Activated CD8-positive, alpha-beta T cell treated with anti-CD3 and anti-CD28 coated beads for 36 hours (primary cell): ENCODE results near the gene PIK3R1. TPM values are rescaled to one million over a fixed set of nuclear protein-coding genes. Genes with fewer than 3 reads are reported as not detected.

Source experiments
- ATAC-seq: fragments of 200-7000 bp; cut with Tn5 transposase; one replicate; pipeline ENCODE4 v1.10.0; 2021; ENCODE audit warnings: mild to moderate bottlenecking, moderate library complexity
- CTCF ChIA-PET: fragments of 350-600 bp; sonication (Branson Sonifier 250); formaldehyde crosslinking; loops from one replicate; lab custom pipeline; 2021; ENCODE audit warnings: antibody characterized with exemption; lab: Charles Lee
- POLR2A ChIA-PET: fragments of 350-600 bp; sonication (Branson Sonifier 250); formaldehyde crosslinking; loops from one replicate; lab custom pipeline; 2021; ENCODE audit warnings: antibody characterized with exemption; lab: Charles Lee
- DNase-seq: peaks from one replicate; pipeline ENCODE4 v3.0.0-alpha.2; 2020
- H3K27ac Mint-ChIP-seq: one replicate; pipeline ENCODE4 v1.8.0; 2021; ENCODE audit warnings: mild to moderate bottlenecking, mixed read lengths
- H3K27me3 Mint-ChIP-seq: one replicate; pipeline ENCODE4 v1.8.0; 2021; ENCODE audit warnings: mixed read lengths
- H3K36me3 Mint-ChIP-seq: one replicate; pipeline ENCODE4 v1.8.0; 2021; ENCODE audit warnings: low read depth, mixed read lengths
- H3K4me1 Mint-ChIP-seq: one replicate; pipeline ENCODE4 v1.8.0; 2021; ENCODE audit warnings: low read depth, mixed read lengths
- H3K4me3 Mint-ChIP-seq: one replicate; pipeline ENCODE4 v1.8.0; 2021; ENCODE audit warnings: mild to moderate bottlenecking, moderate library complexity, mixed read lengths
- H3K9me3 Mint-ChIP-seq: one replicate; pipeline ENCODE4 v1.8.0; 2021; ENCODE audit warnings: mixed read lengths
- CTCF ChIP-seq: fragments of 200-600 bp; IDR thresholded peaks from one replicate; pipeline ENCODE4 v1.8.0; 2022; ENCODE audit warnings: antibody characterized with exemption, mild to moderate bottlenecking
- intact Hi-C: fragments of 100-400 bp; cut with micrococcal nuclease; formaldehyde crosslinking; loops from one replicate; pipeline ENCODE4 v1.10.0; 2022
- total RNA-seq, 2 experiments: library from RNA; stranded (reverse); gene quantifications; one replicate each; pipeline ENCODE4 v1.2.3, GENCODE V29; 2021

Gene PIK3R1
- total RNA-seq, 2 experiments from 2014 or later, result 55.4 to 57.6 TPM

DNA sequence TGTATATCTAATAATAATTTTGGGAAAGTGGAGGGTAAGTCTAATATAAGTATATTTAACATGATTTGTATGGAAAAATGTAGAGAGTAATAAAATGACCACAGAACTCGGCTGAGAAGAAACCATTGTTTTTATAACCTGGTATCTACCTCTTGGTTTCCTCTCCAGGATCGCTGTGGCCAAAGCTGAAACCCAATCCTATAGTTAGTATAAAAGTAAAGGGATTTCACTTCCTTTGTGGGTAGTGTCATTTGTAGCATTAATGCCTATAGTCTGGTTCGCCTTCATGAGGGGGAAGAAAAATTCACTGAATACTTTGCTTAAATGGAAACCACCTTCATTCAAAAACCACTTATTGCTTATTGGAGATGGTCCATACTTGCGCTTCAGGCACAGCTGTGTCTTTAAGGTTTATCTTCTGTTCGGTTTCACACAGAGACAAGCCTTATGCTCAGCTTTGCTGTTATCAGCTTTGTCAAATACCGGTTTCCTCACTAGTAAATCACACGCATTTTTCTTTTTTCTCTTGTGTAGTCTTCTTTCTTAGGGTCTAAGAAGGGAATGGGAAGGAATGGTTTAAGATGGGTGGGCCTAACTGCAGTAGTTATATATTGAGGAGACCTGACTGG lies 12.1 kb downstream of the PIK3R1 start:
- Mint-ChIP-seq H3K4me3 (no peak overlapping the region), H3K4me1 (peaks cover 88% of the 10 kb centered on the region), H3K27ac (peak overlapping the region; percentile 16), H3K9me3 (no peaks in the 10 kb centered on the region), H3K27me3 (no peaks in the 10 kb centered on the region), H3K36me3 (peaks cover 56% of the 10 kb centered on the region)
- DNase-seq (no peak), ATAC-seq (no peak)
- intact Hi-C loops, result no loop called here
- ChIA-PET CTCF (interaction anchor here (1.3 to 1.4 kb wide), 2 partner anchors 12 to 25 kb away, joined by 4 to 5 read pairs; partner anchors contain the start of gene PIK3R1), POLR2A (interaction anchor here (0.8 to 0.9 kb wide), 2 partner anchors 10 to 12 kb away, joined by 3 read pairs; partner anchors contain the start of gene PIK3R1)
- TF ChIP-seq CTCF, result no peak

DNA sequence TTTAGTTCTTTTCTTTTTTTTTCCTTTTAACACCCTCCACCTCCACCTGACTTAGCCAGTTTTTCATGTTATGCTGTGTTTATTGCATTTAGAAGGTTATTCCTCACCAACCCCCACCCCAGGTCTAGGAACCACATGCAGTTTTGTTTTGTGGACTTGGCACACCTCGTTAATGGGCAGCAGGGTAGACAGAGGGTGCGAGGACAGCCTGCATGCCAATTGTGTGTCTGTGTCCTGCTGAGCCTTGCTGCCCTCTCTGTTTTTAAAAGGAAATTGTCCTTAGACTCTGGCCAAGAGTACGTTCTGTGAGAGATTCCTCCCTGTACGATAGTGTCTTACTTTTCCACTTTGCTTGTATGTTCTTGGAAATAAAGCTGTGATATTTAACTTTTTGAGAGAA lies 13.9 kb downstream of the PIK3R1 start:
- POLR2A ChIA-PET, result interaction anchor here (1.4 kb wide), 3 partner anchors 10 to 213 kb away, joined by 3 to 6 read pairs (median 4); no protein-coding TSS in a partner anchor
- H3K4me3 Mint-ChIP-seq, result no peak overlapping the region
- no peak for ATAC-seq
- H3K4me1 Mint-ChIP-seq, result peaks cover 84% of the 10 kb centered on the region
- H3K9me3 Mint-ChIP-seq, result no peaks in the 10 kb centered on the region
- no peaks in the 10 kb centered on the region for H3K27me3 Mint-ChIP-seq
- no peak for DNase-seq
- no peak for TF ChIP-seq CTCF
- H3K36me3 Mint-ChIP-seq, result peaks cover 56% of the 10 kb centered on the region
- CTCF ChIA-PET, result no interaction called here
- peak overlapping the region; percentile 21 for H3K27ac Mint-ChIP-seq
- intact Hi-C loops, result no loop called here

DNA sequence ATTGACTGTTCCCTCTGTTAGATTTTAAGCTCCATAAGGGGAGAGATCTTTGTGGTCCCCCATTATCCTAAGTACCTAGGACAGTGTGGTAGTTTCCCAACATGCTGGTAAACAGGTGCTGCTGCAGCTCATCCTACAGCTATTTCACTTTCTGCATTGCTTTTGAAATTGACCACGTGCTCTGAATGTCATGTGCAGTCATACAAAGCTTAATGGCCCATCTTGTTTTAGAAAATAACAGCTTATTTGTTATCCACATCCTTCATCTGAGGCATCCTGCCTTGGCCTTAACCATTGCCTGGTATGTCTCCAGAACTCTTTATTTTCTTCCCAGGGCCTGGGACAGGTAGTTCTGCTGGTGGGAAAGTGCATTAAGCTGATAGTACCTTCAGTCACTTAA lies 14.7 kb downstream of the PIK3R1 start:
- H3K4me3 Mint-ChIP-seq, result no peak overlapping the region
- POLR2A ChIA-PET, result interaction anchor here (1.4 kb wide), 3 partner anchors 9 to 212 kb away, joined by 3 to 6 read pairs (median 4); no protein-coding TSS in a partner anchor
- intact Hi-C loops, result no loop called here
- no peak for TF ChIP-seq CTCF
- H3K9me3 Mint-ChIP-seq, result no peaks in the 10 kb centered on the region
- CTCF ChIA-PET, result interaction anchor here (1.4 kb wide), 1 partner anchor 16 kb away, joined by 3 read pairs; no protein-coding TSS in a partner anchor
- no peak for ATAC-seq
- H3K27ac Mint-ChIP-seq, result no peak overlapping the region
- no peaks in the 10 kb centered on the region for H3K27me3 Mint-ChIP-seq
- peaks cover 77% of the 10 kb centered on the region for H3K4me1 Mint-ChIP-seq
- H3K36me3 Mint-ChIP-seq, result peaks cover 51% of the 10 kb centered on the region
- DNase-seq, result no peak

- no peaks in the 10 kb centered on the region for H3K27me3 Mint-ChIP-seq
- DNase-seq, result no peak
- H3K4me1 Mint-ChIP-seq, result peaks cover 72% of the 10 kb centered on the region
- intact Hi-C loops, result no loop called here
- no peak overlapping the region for H3K27ac Mint-ChIP-seq
- no peaks in the 10 kb centered on the region for H3K9me3 Mint-ChIP-seq
- CTCF ChIA-PET, result interaction anchor here (0.6 to 1.4 kb wide), 2 partner anchors 15 to 55 kb away, joined by 3 read pairs; no protein-coding TSS in a partner anchor
- POLR2A ChIA-PET, result interaction anchor here (0.6 kb wide), 1 partner anchor 16 kb away, joined by 3 read pairs; the partner anchor contains the start of gene PIK3R1
- TF ChIP-seq CTCF, result no peak
- H3K4me3 Mint-ChIP-seq, result no peak overlapping the region
- ATAC-seq, result no peak
- H3K36me3 Mint-ChIP-seq, result peaks cover 42% of the 10 kb centered on the region
Measured at GRCh38 chr5:68231414-68232076, 16.0 kb downstream of the PIK3R1 start.
